GM23338 (cell line): Measurements from ENCODE around the gene CCDC32. TPM values are rescaled to one million over a fixed set of nuclear protein-coding genes. Genes with fewer than 3 reads are reported as not detected.

Experiments
- ATAC-seq: fragments of 200-7000 bp; cut with Tn5 transposase; 3 replicates; pipeline ENCODE4 v1.9.1; 2020
- DNase-seq: peaks from one replicate; pipeline ENCODE4 v3.0.0-alpha.2; 2015; ENCODE audit warnings: low spot score
- H2AFZ ChIP-seq: fragments of 200-600 bp; sonication (generic); 2 replicates; pipeline ENCODE4 v1.8.0; 2016; ENCODE audit warnings: antibody characterized with exemption, mild to moderate bottlenecking, moderate library complexity
- H3F3A ChIP-seq: fragments of 200-600 bp; sonication (generic); replicated peaks from 2 replicates; pipeline ENCODE4 v1.8.0; 2017; ENCODE audit warnings: antibody characterized with exemption, mixed run types, low read depth
- H3K27ac ChIP-seq: fragments of 200-600 bp; sonication (generic); 2 replicates; pipeline ENCODE4 v1.6.1; 2016; ENCODE audit warnings: low read depth
- H3K27me3 ChIP-seq: fragments of 200-600 bp; sonication (generic); 2 replicates; pipeline ENCODE4 v1.8.0; 2016; ENCODE audit warnings: mild to moderate bottlenecking, mixed run types, moderate library complexity; ENCODE audit not compliant: insufficient read depth
- H3K36me3 ChIP-seq: fragments of 200-600 bp; sonication (generic); 2 replicates; pipeline ENCODE4 v1.8.0; 2016; ENCODE audit warnings: mild to moderate bottlenecking; ENCODE audit not compliant: insufficient read depth
- H3K4me1 ChIP-seq: fragments of 200-600 bp; sonication (generic); 2 replicates; pipeline ENCODE4 v1.8.0; 2016; ENCODE audit warnings: mild to moderate bottlenecking, moderate library complexity; ENCODE audit not compliant: insufficient read depth
- H3K4me2 ChIP-seq: fragments of 200-600 bp; sonication (generic); 2 replicates; pipeline ENCODE4 v1.7.1; 2017; ENCODE audit warnings: mixed run types
- H3K4me3 ChIP-seq: fragments of 200-600 bp; sonication (generic); 2 replicates; pipeline ENCODE4 v1.6.1; 2016; ENCODE audit warnings: mixed run types
- H3K79me2 ChIP-seq: fragments of 200-600 bp; sonication (generic); replicated peaks from 2 replicates; pipeline ENCODE4 v1.8.0; 2017; ENCODE audit warnings: mild to moderate bottlenecking; ENCODE audit not compliant: insufficient read depth
- H3K9me2 ChIP-seq: fragments of 200-600 bp; sonication (generic); 2 replicates; pipeline ENCODE4 v1.8.0; 2017; ENCODE audit not compliant: insufficient read depth
- H4K20me1 ChIP-seq: fragments of 200-600 bp; sonication (generic); replicated peaks from 2 replicates; pipeline ENCODE4 v1.8.0; 2017; ENCODE audit warnings: mild to moderate bottlenecking; ENCODE audit not compliant: insufficient read depth
- H3K27ac Mint-ChIP-seq: 2 replicates; pipeline ENCODE4 v1.8.0; 2020; ENCODE audit warnings: inconsistent platforms, mild to moderate bottlenecking, moderate library complexity, mixed read lengths
- H3K27me3 Mint-ChIP-seq: 3 replicates; pipeline ENCODE4 v1.8.0; 2022; ENCODE audit warnings: low read depth, mild to moderate bottlenecking, moderate library complexity, mixed read lengths, inconsistent platforms; ENCODE audit not compliant: insufficient read depth, poor library complexity
- H3K36me3 Mint-ChIP-seq: 3 replicates; pipeline ENCODE4 v1.8.0; 2021; ENCODE audit warnings: low read depth, mild to moderate bottlenecking, inconsistent platforms, moderate library complexity, mixed read lengths
- H3K4me1 Mint-ChIP-seq: 3 replicates; pipeline ENCODE4 v1.8.0; 2020; ENCODE audit warnings: mild to moderate bottlenecking, inconsistent platforms, mixed read lengths
- H3K4me3 Mint-ChIP-seq: 3 replicates; pipeline ENCODE4 v1.8.0; 2021; ENCODE audit warnings: moderate library complexity, mild to moderate bottlenecking, inconsistent platforms, mixed read lengths
- H3K9me3 Mint-ChIP-seq: 3 replicates; pipeline ENCODE4 v1.8.0; 2020; ENCODE audit warnings: moderate library complexity, mild to moderate bottlenecking, inconsistent platforms, mixed read lengths
- CREB1 ChIP-seq: fragments of 250-450 bp; sonication (Bioruptor Pico); IDR thresholded peaks from 2 replicates; pipeline ENCODE4 v1.5.0; 2020; ENCODE audit warnings: low read depth, mild to moderate bottlenecking, moderate library complexity
- EZH2 ChIP-seq: fragments of 200-600 bp; sonication (generic); IDR thresholded peaks from one replicate; pipeline ENCODE4 v1.8.0; 2017; ENCODE audit warnings: antibody characterized with exemption, mild to moderate bottlenecking, low read depth; ENCODE audit not compliant: unreplicated experiment
- EZH2phosphoT487 ChIP-seq: fragments of 200-600 bp; sonication (generic); IDR thresholded peaks from one replicate; pipeline ENCODE4 v1.8.1; 2018; ENCODE audit warnings: antibody characterized with exemption; ENCODE audit not compliant: unreplicated experiment
- JUNB ChIP-seq: IDR thresholded peaks from one replicate; pipeline ENCODE4 v1.6.1; 2016; ENCODE audit warnings: antibody characterized with exemption; ENCODE audit not compliant: unreplicated experiment
- NANOG ChIP-seq: IDR thresholded peaks from 2 replicates; pipeline ENCODE4 v1.6.1; 2016; ENCODE audit warnings: antibody characterized with exemption, borderline replicate concordance
- POLR2AphosphoS5 ChIP-seq: IDR thresholded peaks from 2 replicates; pipeline ENCODE4 v1.6.1; 2016; ENCODE audit warnings: antibody characterized with exemption, low read depth
- ZNF331 ChIP-seq: fragments of 250-450 bp; sonication (Bioruptor Pico); IDR thresholded peaks from 2 replicates; pipeline ENCODE4 v1.5.0; 2020; ENCODE audit warnings: low read depth, mild to moderate bottlenecking, moderate library complexity
- polyA plus RNA-seq: library from polyadenylated mRNA; unstranded; fragments of >200 nt; fragmentation: Nextera tagmentation; extraction: Ambion mirVana; gene quantifications from 2 replicates; pipeline ENCODE4 v1.2.1, GENCODE V29; 2016
- total RNA-seq: library from RNA; depleted of rRNA; stranded (reverse); fragments of >200 nt; shearing (Covaris generic); gene quantifications from 2 replicates; pipeline ENCODE4 v1.2.3, GENCODE V29; 2014
- TF ChIP-seq, protein P1 (sequence below): fragments of 250-450 bp; sonication (Bioruptor Pico); IDR thresholded peaks from 2 replicates; pipeline ENCODE4 v1.5.0; 2020; ENCODE audit warnings: mild to moderate bottlenecking, moderate library complexity
- TF ChIP-seq, protein P2 (sequence below): IDR thresholded peaks from one replicate; pipeline ENCODE4 v1.6.1; 2018; ENCODE audit warnings: antibody characterized with exemption; ENCODE audit not compliant: unreplicated experiment
- TF ChIP-seq, protein P3 (sequence below), 2 experiments: fragments of 200-600 bp in 1 of 2; sonication (generic) in 1 of 2; conservative IDR thresholded peaks; 2 replicates each; pipeline versions ENCODE4 v1.5.1 to v1.6.1; 2016 to 2017; ENCODE audit warnings: antibody characterized with exemption in 2 of 2, low read depth in 2 of 2, mild to moderate bottlenecking in 2 of 2, moderate library complexity in 1 of 2

Gene CCDC32
- total and polyA plus RNA-seq, 2 experiments from 2014 or later, result 13.8 to 15.4 TPM

DNA sequence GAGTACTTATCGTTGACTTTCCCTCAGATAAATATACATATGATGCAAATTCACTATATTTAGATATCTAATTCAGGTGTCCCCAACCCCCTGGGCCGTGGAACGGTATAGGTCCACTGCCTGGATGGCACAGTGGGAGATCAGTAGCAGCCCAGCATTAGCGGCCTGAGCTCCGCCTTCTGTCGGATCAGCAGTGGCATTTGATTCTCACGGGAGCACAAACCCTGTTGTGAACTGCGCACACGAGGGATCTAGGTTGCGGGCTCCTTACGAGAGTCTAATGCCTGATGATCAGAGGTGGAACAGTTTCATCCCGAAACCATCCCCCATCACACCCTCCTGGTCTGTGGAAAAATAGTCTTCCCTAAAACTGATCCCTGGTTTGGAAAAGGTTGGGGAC is 36.1 kb upstream of the CCDC32 start (continued):
- TF ChIP-seq, protein P1, sequence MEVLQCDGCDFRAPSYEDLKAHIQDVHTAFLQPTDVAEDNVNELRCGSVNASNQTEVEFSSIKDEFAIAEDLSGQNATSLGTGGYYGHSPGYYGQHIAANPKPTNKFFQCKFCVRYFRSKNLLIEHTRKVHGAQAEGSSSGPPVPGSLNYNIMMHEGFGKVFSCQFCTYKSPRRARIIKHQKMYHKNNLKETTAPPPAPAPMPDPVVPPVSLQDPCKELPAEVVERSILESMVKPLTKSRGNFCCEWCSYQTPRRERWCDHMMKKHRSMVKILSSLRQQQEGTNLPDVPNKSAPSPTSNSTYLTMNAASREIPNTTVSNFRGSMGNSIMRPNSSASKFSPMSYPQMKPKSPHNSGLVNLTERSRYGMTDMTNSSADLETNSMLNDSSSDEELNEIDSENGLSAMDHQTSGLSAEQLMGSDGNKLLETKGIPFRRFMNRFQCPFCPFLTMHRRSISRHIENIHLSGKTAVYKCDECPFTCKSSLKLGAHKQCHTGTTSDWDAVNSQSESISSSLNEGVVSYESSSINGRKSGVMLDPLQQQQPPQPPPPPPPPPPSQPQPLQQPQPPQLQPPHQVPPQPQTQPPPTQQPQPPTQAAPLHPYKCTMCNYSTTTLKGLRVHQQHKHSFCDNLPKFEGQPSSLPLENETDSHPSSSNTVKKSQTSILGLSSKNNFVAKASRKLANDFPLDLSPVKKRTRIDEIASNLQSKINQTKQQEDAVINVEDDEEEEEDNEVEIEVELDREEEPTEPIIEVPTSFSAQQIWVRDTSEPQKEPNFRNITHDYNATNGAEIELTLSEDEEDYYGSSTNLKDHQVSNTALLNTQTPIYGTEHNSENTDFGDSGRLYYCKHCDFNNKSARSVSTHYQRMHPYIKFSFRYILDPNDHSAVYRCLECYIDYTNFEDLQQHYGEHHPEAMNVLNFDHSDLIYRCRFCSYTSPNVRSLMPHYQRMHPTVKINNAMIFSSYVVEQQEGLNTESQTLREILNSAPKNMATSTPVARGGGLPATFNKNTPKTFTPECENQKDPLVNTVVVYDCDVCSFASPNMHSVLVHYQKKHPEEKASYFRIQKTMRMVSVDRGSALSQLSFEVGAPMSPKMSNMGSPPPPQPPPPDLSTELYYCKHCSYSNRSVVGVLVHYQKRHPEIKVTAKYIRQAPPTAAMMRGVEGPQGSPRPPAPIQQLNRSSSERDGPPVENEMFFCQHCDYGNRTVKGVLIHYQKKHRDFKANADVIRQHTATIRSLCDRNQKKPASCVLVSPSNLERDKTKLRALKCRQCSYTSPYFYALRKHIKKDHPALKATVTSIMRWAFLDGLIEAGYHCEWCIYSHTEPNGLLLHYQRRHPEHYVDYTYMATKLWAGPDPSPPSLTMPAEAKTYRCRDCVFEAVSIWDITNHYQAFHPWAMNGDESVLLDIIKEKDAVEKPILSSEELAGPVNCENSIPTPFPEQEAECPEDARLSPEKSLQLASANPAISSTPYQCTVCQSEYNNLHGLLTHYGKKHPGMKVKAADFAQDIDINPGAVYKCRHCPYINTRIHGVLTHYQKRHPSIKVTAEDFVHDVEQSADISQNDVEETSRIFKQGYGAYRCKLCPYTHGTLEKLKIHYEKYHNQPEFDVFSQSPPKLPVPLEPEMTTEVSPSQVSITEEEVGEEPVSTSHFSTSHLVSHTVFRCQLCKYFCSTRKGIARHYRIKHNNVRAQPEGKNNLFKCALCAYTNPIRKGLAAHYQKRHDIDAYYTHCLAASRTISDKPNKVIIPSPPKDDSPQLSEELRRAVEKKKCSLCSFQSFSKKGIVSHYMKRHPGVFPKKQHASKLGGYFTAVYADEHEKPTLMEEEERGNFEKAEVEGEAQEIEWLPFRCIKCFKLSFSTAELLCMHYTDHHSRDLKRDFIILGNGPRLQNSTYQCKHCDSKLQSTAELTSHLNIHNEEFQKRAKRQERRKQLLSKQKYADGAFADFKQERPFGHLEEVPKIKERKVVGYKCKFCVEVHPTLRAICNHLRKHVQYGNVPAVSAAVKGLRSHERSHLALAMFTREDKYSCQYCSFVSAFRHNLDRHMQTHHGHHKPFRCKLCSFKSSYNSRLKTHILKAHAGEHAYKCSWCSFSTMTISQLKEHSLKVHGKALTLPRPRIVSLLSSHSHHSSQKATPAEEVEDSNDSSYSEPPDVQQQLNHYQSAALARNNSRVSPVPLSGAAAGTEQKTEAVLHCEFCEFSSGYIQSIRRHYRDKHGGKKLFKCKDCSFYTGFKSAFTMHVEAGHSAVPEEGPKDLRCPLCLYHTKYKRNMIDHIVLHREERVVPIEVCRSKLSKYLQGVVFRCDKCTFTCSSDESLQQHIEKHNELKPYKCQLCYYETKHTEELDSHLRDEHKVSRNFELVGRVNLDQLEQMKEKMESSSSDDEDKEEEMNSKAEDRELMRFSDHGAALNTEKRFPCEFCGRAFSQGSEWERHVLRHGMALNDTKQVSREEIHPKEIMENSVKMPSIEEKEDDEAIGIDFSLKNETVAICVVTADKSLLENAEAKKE, result no peak
- TF ChIP-seq ZNF331 (CRISPR knock-in tag), result no peak
- TF ChIP-seq EZH2phosphoT487, result no peak
- TF ChIP-seq EZH2, result no peak
- TF ChIP-seq JUNB, result no peak

DNA sequence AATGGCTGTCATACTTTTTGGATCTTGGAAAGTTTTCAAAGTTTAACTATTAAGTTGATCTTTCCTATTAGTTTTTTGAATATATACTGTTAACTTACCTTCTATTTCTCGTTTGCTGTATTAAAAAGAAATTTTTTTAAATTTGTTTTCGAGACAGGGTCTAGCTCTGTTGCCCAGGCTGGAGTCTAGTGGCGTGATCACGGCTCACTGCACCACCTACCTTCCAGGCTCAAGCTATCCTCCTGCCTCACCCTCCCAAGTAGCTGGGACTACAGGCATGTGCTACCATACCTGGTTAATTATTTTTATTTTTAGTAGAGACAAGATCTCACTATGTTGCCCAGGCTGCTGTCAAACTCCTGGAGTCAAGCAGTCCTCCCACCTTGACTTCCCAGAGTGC is 33.8 kb upstream of the CCDC32 start:
- Histone ChIP-seq H3K79me2 (peaks cover 65% of the 10 kb centered on the region), H3K9me2 (no peaks in the 10 kb centered on the region), H2AFZ (no peak overlapping the region), H3K27me3 (no peaks in the 10 kb centered on the region), H4K20me1 (no peaks in the 10 kb centered on the region; the same call in 1 of the 2 replicates), H3F3A (peaks cover 4% of the 10 kb centered on the region; the same call in 1 of the 2 replicates), H3K4me1 (peaks cover 6% of the 10 kb centered on the region; the same call in 1 of the 2 replicates), H3K27ac (no peak overlapping the region), H3K36me3 (no peaks in the 10 kb centered on the region), H3K4me2 (no peak overlapping the region), H3K4me3 (no peak overlapping the region)
- ATAC-seq (no peak), DNase-seq (no peak)
- Mint-ChIP-seq H3K9me3 (peaks cover 6% of the 10 kb centered on the region), H3K4me1 (peaks cover 6% of the 10 kb centered on the region), H3K27ac (no peak overlapping the region), H3K36me3 (peaks cover 5% of the 10 kb centered on the region; the same call in 1 of the 3 replicates), H3K27me3 (peaks cover 5% of the 10 kb centered on the region), H3K4me3 (no peak overlapping the region)
- TF ChIP-seq JUNB (no peak), POLR2AphosphoS5 (no peak), NANOG (no peak), CREB1 (CRISPR knock-in tag) (no peak)
- TF ChIP-seq, protein P2, sequence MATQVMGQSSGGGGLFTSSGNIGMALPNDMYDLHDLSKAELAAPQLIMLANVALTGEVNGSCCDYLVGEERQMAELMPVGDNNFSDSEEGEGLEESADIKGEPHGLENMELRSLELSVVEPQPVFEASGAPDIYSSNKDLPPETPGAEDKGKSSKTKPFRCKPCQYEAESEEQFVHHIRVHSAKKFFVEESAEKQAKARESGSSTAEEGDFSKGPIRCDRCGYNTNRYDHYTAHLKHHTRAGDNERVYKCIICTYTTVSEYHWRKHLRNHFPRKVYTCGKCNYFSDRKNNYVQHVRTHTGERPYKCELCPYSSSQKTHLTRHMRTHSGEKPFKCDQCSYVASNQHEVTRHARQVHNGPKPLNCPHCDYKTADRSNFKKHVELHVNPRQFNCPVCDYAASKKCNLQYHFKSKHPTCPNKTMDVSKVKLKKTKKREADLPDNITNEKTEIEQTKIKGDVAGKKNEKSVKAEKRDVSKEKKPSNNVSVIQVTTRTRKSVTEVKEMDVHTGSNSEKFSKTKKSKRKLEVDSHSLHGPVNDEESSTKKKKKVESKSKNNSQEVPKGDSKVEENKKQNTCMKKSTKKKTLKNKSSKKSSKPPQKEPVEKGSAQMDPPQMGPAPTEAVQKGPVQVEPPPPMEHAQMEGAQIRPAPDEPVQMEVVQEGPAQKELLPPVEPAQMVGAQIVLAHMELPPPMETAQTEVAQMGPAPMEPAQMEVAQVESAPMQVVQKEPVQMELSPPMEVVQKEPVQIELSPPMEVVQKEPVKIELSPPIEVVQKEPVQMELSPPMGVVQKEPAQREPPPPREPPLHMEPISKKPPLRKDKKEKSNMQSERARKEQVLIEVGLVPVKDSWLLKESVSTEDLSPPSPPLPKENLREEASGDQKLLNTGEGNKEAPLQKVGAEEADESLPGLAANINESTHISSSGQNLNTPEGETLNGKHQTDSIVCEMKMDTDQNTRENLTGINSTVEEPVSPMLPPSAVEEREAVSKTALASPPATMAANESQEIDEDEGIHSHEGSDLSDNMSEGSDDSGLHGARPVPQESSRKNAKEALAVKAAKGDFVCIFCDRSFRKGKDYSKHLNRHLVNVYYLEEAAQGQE, result no peak
- TF ChIP-seq, protein P3, sequence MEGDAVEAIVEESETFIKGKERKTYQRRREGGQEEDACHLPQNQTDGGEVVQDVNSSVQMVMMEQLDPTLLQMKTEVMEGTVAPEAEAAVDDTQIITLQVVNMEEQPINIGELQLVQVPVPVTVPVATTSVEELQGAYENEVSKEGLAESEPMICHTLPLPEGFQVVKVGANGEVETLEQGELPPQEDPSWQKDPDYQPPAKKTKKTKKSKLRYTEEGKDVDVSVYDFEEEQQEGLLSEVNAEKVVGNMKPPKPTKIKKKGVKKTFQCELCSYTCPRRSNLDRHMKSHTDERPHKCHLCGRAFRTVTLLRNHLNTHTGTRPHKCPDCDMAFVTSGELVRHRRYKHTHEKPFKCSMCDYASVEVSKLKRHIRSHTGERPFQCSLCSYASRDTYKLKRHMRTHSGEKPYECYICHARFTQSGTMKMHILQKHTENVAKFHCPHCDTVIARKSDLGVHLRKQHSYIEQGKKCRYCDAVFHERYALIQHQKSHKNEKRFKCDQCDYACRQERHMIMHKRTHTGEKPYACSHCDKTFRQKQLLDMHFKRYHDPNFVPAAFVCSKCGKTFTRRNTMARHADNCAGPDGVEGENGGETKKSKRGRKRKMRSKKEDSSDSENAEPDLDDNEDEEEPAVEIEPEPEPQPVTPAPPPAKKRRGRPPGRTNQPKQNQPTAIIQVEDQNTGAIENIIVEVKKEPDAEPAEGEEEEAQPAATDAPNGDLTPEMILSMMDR (conservative IDR thresholded peaks at IDR 0.05; ENCODE audit: low read depth in 2 of 2), result no peak
